GM18868 (cell line): ENCODE data around the gene NT5C1B.

ENCODE experiments used
- ATAC-seq: cut with Tn5 transposase; IDR thresholded peaks from one replicate; pipeline ENCODE4 v1.9.1; 2021; ENCODE audit warnings: mild to moderate bottlenecking, moderate library complexity; ENCODE audit not compliant: unreplicated experiment

NT5C1B gene

GRCh38 chr2:18552351-18553077, 36.9 kb downstream of the NT5C1B start:
- no peak for ATAC-seq

- ATAC-seq: no peak
Observed at GRCh38 chr2:18551623-18552022, 37.7 kb downstream of the NT5C1B start.

GRCh38 chr2:18551169-18551568, 38.2 kb downstream of the NT5C1B start:
- ATAC-seq: no peak

- no peak for ATAC-seq
Observed at GRCh38 chr2:18550433-18550832, 38.9 kb downstream of the NT5C1B start.

GRCh38 chr2:18549083-18549482, 40.3 kb downstream of the NT5C1B start:
- ATAC-seq: no peak

GRCh38 chr2:18548621-18549020, 40.7 kb downstream of the NT5C1B start:
- ATAC-seq: no peak

GRCh38 chr2:18546567-18546966, 42.8 kb downstream of the NT5C1B start:
- ATAC-seq: peak; percentile 64

GRCh38 chr2:18545384-18545783, 44.0 kb downstream of the NT5C1B start:
- ATAC-seq: no peak

- ATAC-seq: no peak
Observed at GRCh38 chr2:18544171-18544570, 45.2 kb downstream of the NT5C1B start.

GRCh38 chr2:18540872-18541271, 48.5 kb downstream of the NT5C1B start:
- peak; percentile 65 for ATAC-seq

GRCh38 chr2:18536697-18537096, 52.7 kb downstream of the NT5C1B start:
- ATAC-seq: no peak

GRCh38 chr2:18536100-18536499, 53.3 kb downstream of the NT5C1B start:
- no peak for ATAC-seq

- no peak for ATAC-seq
Observed at GRCh38 chr2:18531194-18531593, 58.2 kb downstream of the NT5C1B start.

- no peak for ATAC-seq
Observed at GRCh38 chr2:18527822-18528221, 61.5 kb downstream of the NT5C1B start.

GRCh38 chr2:18527326-18527725, 62.0 kb downstream of the NT5C1B start:
- no peak for ATAC-seq

GRCh38 chr2:18526429-18526828, 62.9 kb downstream of the NT5C1B start:
- ATAC-seq: no peak

- no peak for ATAC-seq
Observed at GRCh38 chr2:18525852-18526251, 63.5 kb downstream of the NT5C1B start.

- ATAC-seq: no peak
Observed at GRCh38 chr2:18525236-18525635, 64.1 kb downstream of the NT5C1B start.

- no peak for ATAC-seq
Observed at GRCh38 chr2:18522484-18523146, 66.8 kb downstream of the NT5C1B start.

- peak; percentile 87 for ATAC-seq
Observed at GRCh38 chr2:18520451-18521425, 68.6 kb downstream of the NT5C1B start.

- ATAC-seq: no peak
Observed at GRCh38 chr2:18519914-18520450, 69.4 kb downstream of the NT5C1B start.
